ENCODE results near the gene NAPA. TPM values are rescaled to one million over a fixed set of nuclear protein-coding genes. Genes with fewer than 3 reads are reported as not detected.

The NAPA gene
- polyA plus RNA-seq, 1 donor from 2014 or later, result 100 TPM

GRCh38 chr19:47542030-47542475 is 27.2 kb upstream of the NAPA start:
- TF ChIP-seq, protein P1, sequence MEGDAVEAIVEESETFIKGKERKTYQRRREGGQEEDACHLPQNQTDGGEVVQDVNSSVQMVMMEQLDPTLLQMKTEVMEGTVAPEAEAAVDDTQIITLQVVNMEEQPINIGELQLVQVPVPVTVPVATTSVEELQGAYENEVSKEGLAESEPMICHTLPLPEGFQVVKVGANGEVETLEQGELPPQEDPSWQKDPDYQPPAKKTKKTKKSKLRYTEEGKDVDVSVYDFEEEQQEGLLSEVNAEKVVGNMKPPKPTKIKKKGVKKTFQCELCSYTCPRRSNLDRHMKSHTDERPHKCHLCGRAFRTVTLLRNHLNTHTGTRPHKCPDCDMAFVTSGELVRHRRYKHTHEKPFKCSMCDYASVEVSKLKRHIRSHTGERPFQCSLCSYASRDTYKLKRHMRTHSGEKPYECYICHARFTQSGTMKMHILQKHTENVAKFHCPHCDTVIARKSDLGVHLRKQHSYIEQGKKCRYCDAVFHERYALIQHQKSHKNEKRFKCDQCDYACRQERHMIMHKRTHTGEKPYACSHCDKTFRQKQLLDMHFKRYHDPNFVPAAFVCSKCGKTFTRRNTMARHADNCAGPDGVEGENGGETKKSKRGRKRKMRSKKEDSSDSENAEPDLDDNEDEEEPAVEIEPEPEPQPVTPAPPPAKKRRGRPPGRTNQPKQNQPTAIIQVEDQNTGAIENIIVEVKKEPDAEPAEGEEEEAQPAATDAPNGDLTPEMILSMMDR (IDR thresholded peaks at IDR 0.05; ENCODE audit: poor library complexity, severe bottlenecking), result no peak
- TF ChIP-seq EP300 (conservative IDR thresholded peaks at IDR 0.05; ENCODE audit: poor library complexity, severe bottlenecking) (no peak), MXI1 (conservative IDR thresholded peaks at IDR 0.05; ENCODE audit: poor library complexity, severe bottlenecking) (no peak), EZH2 (IDR thresholded peaks at IDR 0.05; ENCODE audit: borderline replicate concordance, insufficient read depth, low read length, poor library complexity, severe bottlenecking) (no peak), REST (IDR thresholded peaks at IDR 0.05; ENCODE audit: borderline replicate concordance) (no peak), TAF1 (IDR thresholded peaks at IDR 0.05; ENCODE audit: low read depth) (no peak), POLR2AphosphoS5 (IDR thresholded peaks at IDR 0.05) (no peak), SMC3 (conservative IDR thresholded peaks at IDR 0.05; ENCODE audit: poor library complexity) (no peak), RAD21 (conservative IDR thresholded peaks at IDR 0.05) (no peak)
- no peaks in the 10 kb centered on the region for H3K9me3 ChIP-seq (ENCODE audit: low read length)
- H3K4me3 ChIP-seq (ENCODE audit: low read length), result no peak overlapping the region
- H3K4me2 ChIP-seq (ENCODE audit: low read length), result no peak overlapping the region
- H2AFZ ChIP-seq (ENCODE audit: low read depth, low read length), result no peak overlapping the region
- H3K27ac ChIP-seq (ENCODE audit: low read length), result no peak overlapping the region
- no peaks in the 10 kb centered on the region for H3F3A ChIP-seq (ENCODE audit: insufficient read depth, low read length, poor library complexity, severe bottlenecking)
- H3K79me2 ChIP-seq (replicated peaks; ENCODE audit: insufficient read depth, low read length), result no peaks in the 10 kb centered on the region
- H3K36me3 ChIP-seq (ENCODE audit: insufficient read depth, low read length), result no peaks in the 10 kb centered on the region
- no peaks in the 10 kb centered on the region for H3K27me3 ChIP-seq (ENCODE audit: insufficient read depth, low read depth, low read length)
- no peak overlapping the region for H3K9ac ChIP-seq (ENCODE audit: low read length)
- no peaks in the 10 kb centered on the region for H3K9me2 ChIP-seq (ENCODE audit: insufficient read depth, low read length)
- no peaks in the 10 kb centered on the region for H4K20me1 ChIP-seq (ENCODE audit: insufficient read depth)

- Histone ChIP-seq H3K79me2 (replicated peaks; ENCODE audit: insufficient read depth, low read length) (no peaks in the 10 kb centered on the region), H3K36me3 (ENCODE audit: insufficient read depth, low read length) (no peaks in the 10 kb centered on the region), H3K27me3 (ENCODE audit: insufficient read depth, low read depth, low read length) (no peaks in the 10 kb centered on the region), H3K9ac (ENCODE audit: low read length) (no peak overlapping the region), H3K4me2 (ENCODE audit: low read length) (no peak overlapping the region), H3F3A (ENCODE audit: insufficient read depth, low read length, poor library complexity, severe bottlenecking) (no peaks in the 10 kb centered on the region), H3K4me3 (ENCODE audit: low read length) (no peak overlapping the region), H4K20me1 (ENCODE audit: insufficient read depth) (no peaks in the 10 kb centered on the region), H3K9me3 (ENCODE audit: low read length) (no peaks in the 10 kb centered on the region), H2AFZ (ENCODE audit: low read depth, low read length) (no peak overlapping the region), H3K27ac (ENCODE audit: low read length) (no peak overlapping the region), H3K9me2 (ENCODE audit: insufficient read depth, low read length) (no peaks in the 10 kb centered on the region)
- TF ChIP-seq POLR2AphosphoS5 (IDR thresholded peaks at IDR 0.05) (no peak), EZH2 (IDR thresholded peaks at IDR 0.05; ENCODE audit: borderline replicate concordance, insufficient read depth, low read length, poor library complexity, severe bottlenecking) (no peak)
These were observed 26.7 kb upstream of the NAPA start for GRCh38 chr19:47541518-47541917.

GRCh38 chr19:47540748-47541147 is 25.9 kb upstream of the NAPA start:
- no peaks in the 10 kb centered on the region for H3K9me2 ChIP-seq (ENCODE audit: insufficient read depth, low read length)
- no peaks in the 10 kb centered on the region for H3F3A ChIP-seq (ENCODE audit: insufficient read depth, low read length, poor library complexity, severe bottlenecking)
- no peaks in the 10 kb centered on the region for H3K9me3 ChIP-seq (ENCODE audit: low read length)
- no peaks in the 10 kb centered on the region for H3K79me2 ChIP-seq (replicated peaks; ENCODE audit: insufficient read depth, low read length)
- H3K4me3 ChIP-seq (ENCODE audit: low read length), result no peak overlapping the region
- no peak overlapping the region for H3K27ac ChIP-seq (ENCODE audit: low read length)
- H2AFZ ChIP-seq (ENCODE audit: low read depth, low read length), result no peak overlapping the region
- H3K27me3 ChIP-seq (ENCODE audit: insufficient read depth, low read depth, low read length), result no peaks in the 10 kb centered on the region
- H3K9ac ChIP-seq (ENCODE audit: low read length), result no peak overlapping the region
- no peak for TF ChIP-seq MXI1 (conservative IDR thresholded peaks at IDR 0.05; ENCODE audit: poor library complexity, severe bottlenecking)
- TF ChIP-seq RAD21 (conservative IDR thresholded peaks at IDR 0.05), result no peak
- no peak for TF ChIP-seq EP300 (conservative IDR thresholded peaks at IDR 0.05; ENCODE audit: poor library complexity, severe bottlenecking)
- TF ChIP-seq, protein P1 (IDR thresholded peaks at IDR 0.05; ENCODE audit: poor library complexity, severe bottlenecking), result no peak
- no peak for TF ChIP-seq POLR2AphosphoS5 (IDR thresholded peaks at IDR 0.05)
- no peak for TF ChIP-seq REST (IDR thresholded peaks at IDR 0.05; ENCODE audit: borderline replicate concordance)
- no peak for TF ChIP-seq EZH2 (IDR thresholded peaks at IDR 0.05; ENCODE audit: borderline replicate concordance, insufficient read depth, low read length, poor library complexity, severe bottlenecking)
- no peak for TF ChIP-seq TAF1 (IDR thresholded peaks at IDR 0.05; ENCODE audit: low read depth)
- no peak for TF ChIP-seq SMC3 (conservative IDR thresholded peaks at IDR 0.05; ENCODE audit: poor library complexity)
- H3K36me3 ChIP-seq (ENCODE audit: insufficient read depth, low read length), result no peaks in the 10 kb centered on the region
- no peaks in the 10 kb centered on the region for H4K20me1 ChIP-seq (ENCODE audit: insufficient read depth)
- H3K4me2 ChIP-seq (ENCODE audit: low read length), result no peak overlapping the region
